Measurements from ENCODE around the gene HACD1.
"Not testable (repeated sequence)": the region's sequence is repeated elsewhere in the genome, so short reads cannot be mapped to it uniquely, and the experiment has no call there.

The HACD1 gene

GRCh38 chr10:17616403-17617030 lies 657 bp downstream of the HACD1 start:
- Mint-ChIP-seq H3K36me3 (no peaks in the 10 kb centered on the region), H3K27me3 (peaks cover 29% of the 10 kb centered on the region), H3K27ac (no peak overlapping the region), H3K4me3 (peak overlapping the region; percentile 62), H3K9me3 (no peaks in the 10 kb centered on the region), H3K4me1 (peaks cover 13% of the 10 kb centered on the region)
- ATAC-seq: peak; percentile 71

DNA sequence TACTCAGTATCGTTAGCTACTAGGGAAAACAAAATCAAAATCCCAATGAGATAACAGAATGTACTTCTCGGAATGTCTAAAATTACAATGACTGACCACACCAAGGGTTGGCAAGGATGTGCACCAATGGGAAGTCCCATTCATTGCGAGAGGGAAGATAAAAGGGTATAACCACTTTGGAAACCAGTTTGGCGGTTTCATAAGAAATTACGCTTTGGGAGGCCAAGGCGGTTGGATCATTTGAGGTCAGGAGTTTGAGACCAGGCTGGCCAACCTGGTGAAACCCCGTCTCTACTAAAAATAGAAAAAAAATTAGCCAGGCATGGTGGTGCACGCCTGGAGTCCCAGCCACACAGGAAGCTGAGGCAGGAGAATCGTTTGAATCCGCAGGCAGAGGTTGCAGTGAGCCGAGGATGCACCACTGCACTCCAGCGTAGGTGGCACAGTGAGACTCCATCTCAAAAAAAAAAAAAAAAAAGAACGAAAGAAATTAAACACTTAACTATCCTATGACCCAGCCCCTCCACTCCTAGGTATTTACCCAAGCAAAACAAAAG lies 7.6 kb downstream of the HACD1 start:
- Mint-ChIP-seq H3K4me1 (peaks cover 6% of the 10 kb centered on the region), H3K27ac (no peak overlapping the region), H3K9me3 (no peaks in the 10 kb centered on the region), H3K27me3 (no peaks in the 10 kb centered on the region), H3K36me3 (no peaks in the 10 kb centered on the region), H3K4me3 (no peak overlapping the region)
- no peak for ATAC-seq

DNA sequence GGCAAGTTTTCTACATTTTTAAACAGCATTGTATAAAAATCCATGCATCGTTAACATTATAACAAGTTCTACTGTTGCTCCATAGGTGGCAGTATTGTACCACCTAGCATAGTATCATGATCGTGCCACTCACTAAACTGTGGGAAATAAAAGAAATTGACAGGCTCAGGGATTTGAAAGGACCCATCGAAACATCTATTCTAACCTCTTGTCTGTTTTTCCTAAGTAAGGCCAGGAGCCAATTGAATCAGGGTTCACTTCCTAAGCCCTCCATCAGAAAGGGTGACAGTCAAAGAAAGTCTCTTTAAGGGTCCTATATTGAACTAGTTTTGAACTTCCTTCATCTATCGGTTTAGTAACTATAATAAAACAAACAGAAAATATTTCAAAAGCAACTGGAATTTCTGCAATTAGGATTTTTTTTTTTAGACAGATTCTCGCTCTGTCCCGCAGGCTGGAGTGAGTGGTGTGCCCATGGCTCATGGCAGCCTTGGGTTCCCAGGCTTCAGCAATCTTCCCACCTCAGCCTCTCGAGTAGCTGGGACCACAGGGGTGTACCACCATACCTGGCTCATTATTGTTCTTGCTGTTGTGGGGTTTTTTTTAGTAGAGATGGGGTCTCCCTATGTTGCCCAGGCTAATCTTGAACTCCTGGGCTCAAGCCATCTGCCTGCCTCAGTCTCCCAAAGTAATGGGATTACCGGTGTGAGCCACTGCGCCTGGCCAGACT lies 9.4 kb downstream of the HACD1 start:
- H3K36me3 Mint-ChIP-seq: no peaks in the 10 kb centered on the region
- no peaks in the 10 kb centered on the region for H3K9me3 Mint-ChIP-seq
- no peaks in the 10 kb centered on the region for H3K27me3 Mint-ChIP-seq
- no peak overlapping the region for H3K27ac Mint-ChIP-seq
- no peak overlapping the region for H3K4me3 Mint-ChIP-seq
- ATAC-seq: peak; percentile 71
- H3K4me1 Mint-ChIP-seq: peaks cover 6% of the 10 kb centered on the region

DNA sequence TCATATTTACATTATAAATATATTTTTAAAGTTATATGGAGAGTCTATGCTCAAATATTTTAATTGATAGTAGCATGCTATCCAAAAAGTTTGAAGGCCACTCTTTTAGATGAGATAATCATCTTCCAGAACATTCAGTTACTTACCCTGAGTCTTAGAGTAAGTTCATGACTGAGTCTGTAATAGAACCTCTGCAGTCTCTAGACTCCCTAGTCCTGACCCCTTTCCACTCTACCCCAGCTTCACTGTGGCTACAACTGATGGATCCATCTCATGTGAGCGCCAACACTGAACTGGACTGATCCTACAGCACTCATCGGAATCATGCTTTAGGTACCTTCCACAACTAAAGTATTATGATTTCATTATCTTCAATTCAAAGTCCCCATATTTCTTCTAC lies 10.1 kb downstream of the HACD1 start:
- H3K27me3 Mint-ChIP-seq: no peaks in the 10 kb centered on the region
- no peaks in the 10 kb centered on the region for H3K9me3 Mint-ChIP-seq
- H3K27ac Mint-ChIP-seq: no peak overlapping the region
- no peaks in the 10 kb centered on the region for H3K36me3 Mint-ChIP-seq
- no peak for ATAC-seq
- no peak overlapping the region for H3K4me3 Mint-ChIP-seq
- H3K4me1 Mint-ChIP-seq: peaks cover 6% of the 10 kb centered on the region

- no peak overlapping the region for H3K27ac Mint-ChIP-seq
- H3K36me3 Mint-ChIP-seq: no peaks in the 10 kb centered on the region
- no peak for ATAC-seq
- H3K4me3 Mint-ChIP-seq: no peak overlapping the region
- H3K9me3 Mint-ChIP-seq: no peaks in the 10 kb centered on the region
- peaks cover 6% of the 10 kb centered on the region for H3K4me1 Mint-ChIP-seq
- H3K27me3 Mint-ChIP-seq: no peaks in the 10 kb centered on the region
Observed at GRCh38 chr10:17606547-17607040, 10.6 kb downstream of the HACD1 start.

- Mint-ChIP-seq H3K4me3 (no peak overlapping the region), H3K27ac (no peak overlapping the region), H3K27me3 (no peaks in the 10 kb centered on the region), H3K36me3 (no peaks in the 10 kb centered on the region), H3K9me3 (no peaks in the 10 kb centered on the region), H3K4me1 (peaks cover 6% of the 10 kb centered on the region)
- no peak for ATAC-seq
Observed at GRCh38 chr10:17605936-17606335, 11.2 kb downstream of the HACD1 start.

GRCh38 chr10:17599089-17599488 lies 18.1 kb downstream of the HACD1 start:
- no peak overlapping the region for H3K4me3 Mint-ChIP-seq
- no peak overlapping the region for H3K27ac Mint-ChIP-seq
- no peaks in the 10 kb centered on the region for H3K4me1 Mint-ChIP-seq
- H3K36me3 Mint-ChIP-seq: no peaks in the 10 kb centered on the region
- H3K27me3 Mint-ChIP-seq: no peaks in the 10 kb centered on the region
- H3K9me3 Mint-ChIP-seq: no peaks in the 10 kb centered on the region
- ATAC-seq: no peak

GRCh38 chr10:17597386-17597785 lies 19.8 kb downstream of the HACD1 start:
- H3K27me3 Mint-ChIP-seq: no peaks in the 10 kb centered on the region
- H3K4me3 Mint-ChIP-seq: no peak overlapping the region
- no peaks in the 10 kb centered on the region for H3K4me1 Mint-ChIP-seq
- H3K27ac Mint-ChIP-seq: no peak overlapping the region
- no peaks in the 10 kb centered on the region for H3K36me3 Mint-ChIP-seq
- ATAC-seq: no peak
- no peaks in the 10 kb centered on the region for H3K9me3 Mint-ChIP-seq

DNA sequence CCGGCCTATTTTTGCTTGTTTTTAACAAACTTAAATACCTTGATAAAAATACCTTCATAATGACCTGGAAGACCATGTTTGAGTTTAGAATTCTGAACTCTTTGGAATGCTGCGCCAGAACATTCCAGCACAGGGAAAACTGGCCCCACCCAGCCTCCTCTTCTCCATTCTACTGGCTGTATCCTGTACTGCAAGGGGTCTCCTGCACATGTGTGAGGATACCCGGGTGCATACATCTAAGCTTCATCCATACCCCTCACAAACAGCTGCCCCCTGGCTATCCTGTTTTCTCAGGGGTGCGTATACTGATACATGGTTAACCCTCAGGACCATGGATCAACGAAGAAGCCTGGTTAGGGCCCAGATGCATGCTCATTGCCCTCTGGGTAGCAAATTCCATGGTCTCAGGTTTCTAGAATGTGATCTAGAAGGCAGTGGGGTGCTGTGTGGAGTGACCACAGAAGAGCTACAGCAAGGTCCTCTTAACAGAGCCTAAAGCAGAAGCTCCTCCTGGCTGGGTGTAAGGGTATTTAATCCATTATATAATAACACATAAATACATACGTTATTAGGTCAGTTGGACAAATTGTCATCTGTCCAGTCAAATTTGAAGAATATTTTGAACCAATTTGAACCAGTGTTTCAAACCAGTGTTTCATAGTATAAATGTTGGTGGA lies 26.1 kb downstream of the HACD1 start:
- H3K27me3 Mint-ChIP-seq: no peaks in the 10 kb centered on the region
- peak; percentile 17 for ATAC-seq
- no peak overlapping the region for H3K4me3 Mint-ChIP-seq
- no peak overlapping the region for H3K27ac Mint-ChIP-seq
- no peaks in the 10 kb centered on the region for H3K9me3 Mint-ChIP-seq
- peaks cover 7% of the 10 kb centered on the region for H3K4me1 Mint-ChIP-seq
- H3K36me3 Mint-ChIP-seq: no peaks in the 10 kb centered on the region

GRCh38 chr10:17589316-17589715 lies 27.9 kb downstream of the HACD1 start:
- H3K27ac Mint-ChIP-seq, ATAC-seq, H3K4me3 Mint-ChIP-seq, H3K36me3 Mint-ChIP-seq, H3K27me3 Mint-ChIP-seq, H3K9me3 Mint-ChIP-seq: not testable (repeated sequence)
- H3K4me1 Mint-ChIP-seq: peaks cover 16% of the 10 kb centered on the region

- Mint-ChIP-seq H3K27me3 (no peaks in the 10 kb centered on the region), H3K4me1 (peaks cover 16% of the 10 kb centered on the region), H3K27ac (no peak overlapping the region), H3K4me3 (no peak overlapping the region), H3K36me3 (no peaks in the 10 kb centered on the region), H3K9me3 (no peaks in the 10 kb centered on the region)
- ATAC-seq: no peak
Observed at GRCh38 chr10:17588420-17588819, 28.8 kb downstream of the HACD1 start.

GRCh38 chr10:17587321-17587720 lies 29.9 kb downstream of the HACD1 start:
- not testable (repeated sequence) for ATAC-seq, H3K9me3 Mint-ChIP-seq, H3K36me3 Mint-ChIP-seq, H3K27me3 Mint-ChIP-seq, H3K27ac Mint-ChIP-seq, H3K4me3 Mint-ChIP-seq
- peaks cover 16% of the 10 kb centered on the region for H3K4me1 Mint-ChIP-seq

GRCh38 chr10:17586821-17587234 lies 30.3 kb downstream of the HACD1 start:
- Mint-ChIP-seq H3K36me3 (no peaks in the 10 kb centered on the region), H3K4me3 (no peak overlapping the region), H3K4me1 (peaks cover 16% of the 10 kb centered on the region), H3K27me3 (no peaks in the 10 kb centered on the region), H3K27ac (no peak overlapping the region), H3K9me3 (no peaks in the 10 kb centered on the region)
- peak; percentile 9 for ATAC-seq

DNA sequence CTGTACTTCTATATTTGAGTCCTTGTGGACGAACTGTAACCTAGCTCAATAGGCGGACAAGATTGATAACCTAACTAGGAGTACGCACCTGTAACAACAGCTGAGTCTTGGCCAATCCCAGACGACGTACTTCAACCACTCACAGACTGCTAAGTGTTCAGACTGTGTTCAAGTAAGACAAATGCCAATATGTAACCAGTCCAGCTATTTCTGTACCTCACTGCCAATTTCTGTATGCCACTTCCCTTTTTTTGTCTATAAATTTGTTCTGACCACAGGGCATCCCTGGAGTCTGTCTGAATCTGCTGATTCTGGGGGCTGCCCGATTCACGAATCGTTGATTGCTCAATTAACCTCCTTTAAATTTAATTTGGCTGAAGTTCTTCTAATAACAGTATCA lies 32.2 kb downstream of the HACD1 start:
- no peaks in the 10 kb centered on the region for H3K36me3 Mint-ChIP-seq
- H3K27ac Mint-ChIP-seq: no peak overlapping the region
- H3K4me3 Mint-ChIP-seq: no peak overlapping the region
- peak; percentile 43 for ATAC-seq
- H3K4me1 Mint-ChIP-seq: peaks cover 16% of the 10 kb centered on the region
- H3K27me3 Mint-ChIP-seq: no peaks in the 10 kb centered on the region
- H3K9me3 Mint-ChIP-seq: no peaks in the 10 kb centered on the region

GRCh38 chr10:17580885-17581284 lies 36.3 kb downstream of the HACD1 start:
- Mint-ChIP-seq H3K27ac (no peak overlapping the region), H3K4me3 (no peak overlapping the region), H3K9me3 (no peaks in the 10 kb centered on the region), H3K4me1 (peaks cover 9% of the 10 kb centered on the region), H3K36me3 (no peaks in the 10 kb centered on the region), H3K27me3 (peaks cover 9% of the 10 kb centered on the region)
- no peak for ATAC-seq

All from stimulated activated memory B cell treated with anti-CD40 and anti-IgM and Interleukin-4, amounts not matched to agents 10 μg/mL and 1 μg/mL and 100 μg/mL, for 72 hours (primary cell).